HG02623 (cell line): Measurements from ENCODE around the gene KRTAP20-3.

ENCODE experiments used
- ATAC-seq: cut with Tn5 transposase; IDR thresholded peaks from one replicate; pipeline ENCODE4 v1.9.1; 2021; ENCODE audit warnings: moderate library complexity; ENCODE audit not compliant: unreplicated experiment

KRTAP20-3 gene

DNA sequence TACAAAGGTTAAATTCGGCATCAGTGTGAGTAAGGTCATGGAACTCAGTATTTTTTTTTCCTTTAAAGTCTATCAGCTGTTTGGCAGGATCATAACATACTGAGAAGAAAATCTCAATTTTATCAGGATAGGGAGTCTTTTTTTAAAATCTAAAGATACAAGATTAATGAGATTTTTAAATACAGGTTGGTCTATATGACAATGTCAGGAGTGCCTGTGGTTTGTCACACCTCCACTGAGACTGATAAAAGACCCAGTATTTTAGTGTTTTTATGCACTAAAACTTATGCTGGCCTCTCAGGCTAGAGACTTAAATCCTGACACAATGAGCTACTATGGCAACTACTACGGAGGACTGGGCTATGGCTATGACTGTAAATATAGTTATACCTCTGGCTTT is at the start of gene KRTAP20-3:
KRTAP20-3 (plus strand) TSS at position 301 of the 400 bp plus-strand sequence.
- ATAC-seq = no peak

DNA sequence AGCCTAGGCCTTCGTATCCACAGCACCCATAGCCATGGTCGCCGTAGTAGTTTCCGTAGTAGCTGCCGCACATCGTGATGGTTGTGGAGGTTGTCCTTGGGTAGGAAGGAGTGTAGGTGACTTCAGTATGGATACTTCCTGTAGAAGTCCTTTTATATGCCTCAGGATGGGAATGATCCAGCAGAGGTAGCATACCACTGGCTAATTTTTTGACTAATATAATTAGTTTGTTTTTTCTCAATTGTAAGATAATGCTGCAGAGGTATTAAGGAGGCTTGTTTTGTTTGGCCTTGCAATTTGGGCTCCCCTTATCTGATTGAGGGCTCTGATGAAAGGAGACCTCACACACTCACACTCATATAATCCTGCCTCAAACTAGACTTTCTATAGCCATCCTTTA is 43.9 kb upstream of the KRTAP20-3 start, which contains the start of gene KRTAP6-2:
KRTAP6-2 (minus strand) TSS at position 101 of the 400 bp plus-strand sequence; CDS start at position 73, 28 bp downstream.
- no peak for ATAC-seq

DNA sequence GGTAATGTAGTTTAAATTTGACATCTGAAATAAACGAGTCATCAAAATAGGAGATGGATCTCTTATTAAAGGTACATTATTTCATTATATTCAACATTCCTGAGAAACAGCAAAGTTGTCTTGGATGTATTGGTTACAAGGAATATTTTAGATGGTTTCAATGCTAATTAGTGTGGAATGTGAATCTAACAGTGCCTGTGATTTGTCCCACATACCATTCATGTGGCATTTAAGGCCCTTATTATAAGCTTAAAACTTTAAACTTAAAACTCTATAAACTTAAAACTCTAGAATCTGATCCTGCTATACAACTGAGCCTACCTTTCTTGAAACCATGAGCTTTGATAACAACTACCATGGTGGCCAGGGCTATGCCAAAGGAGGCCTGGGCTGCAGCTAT is 41.9 kb upstream of the KRTAP20-3 start, which contains the start of gene KRTAP22-1:
KRTAP22-1 (plus strand) TSS at position 301 of the 400 bp plus-strand sequence.
- ATAC-seq = no peak

DNA sequence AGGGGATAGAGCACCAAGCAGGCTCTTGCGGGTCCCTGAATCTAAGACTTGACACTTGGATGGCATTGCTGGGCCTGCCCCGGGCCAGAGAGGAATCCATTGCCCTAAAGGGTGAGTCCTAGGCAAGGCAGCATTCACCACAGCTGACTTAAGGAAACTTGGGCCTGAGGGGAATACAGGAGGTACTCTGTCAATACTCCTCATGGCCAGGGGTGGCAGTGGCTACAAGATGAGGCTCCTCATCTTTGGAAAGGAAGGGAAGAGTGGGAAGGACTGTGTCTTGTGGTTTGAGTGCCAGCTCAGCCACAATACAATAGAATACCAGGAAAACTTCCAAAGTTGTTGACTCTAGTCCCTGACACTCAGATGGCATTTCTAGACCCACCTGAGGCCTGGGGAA is 36.7 kb upstream of the KRTAP20-3 start:
- no peak for ATAC-seq

DNA sequence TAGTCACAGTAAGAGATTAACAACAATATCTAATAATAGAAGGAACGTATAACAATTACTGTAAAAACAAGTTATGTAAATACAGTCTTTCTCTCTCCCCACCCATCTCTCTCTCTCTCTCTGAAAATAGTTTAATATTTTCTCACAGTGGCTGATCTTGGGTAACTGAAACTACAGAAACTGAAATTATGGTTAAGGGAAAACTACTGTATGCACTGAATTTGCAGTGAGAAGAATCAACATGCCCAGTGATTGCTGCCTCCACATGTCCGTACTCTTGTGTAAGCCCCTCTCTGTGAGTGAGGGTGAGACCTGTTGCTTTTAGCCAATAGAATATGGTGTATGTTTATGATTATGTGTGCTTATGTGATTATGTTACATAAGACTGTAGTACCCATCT is 30.5 kb upstream of the KRTAP20-3 start:
- no peak for ATAC-seq

DNA sequence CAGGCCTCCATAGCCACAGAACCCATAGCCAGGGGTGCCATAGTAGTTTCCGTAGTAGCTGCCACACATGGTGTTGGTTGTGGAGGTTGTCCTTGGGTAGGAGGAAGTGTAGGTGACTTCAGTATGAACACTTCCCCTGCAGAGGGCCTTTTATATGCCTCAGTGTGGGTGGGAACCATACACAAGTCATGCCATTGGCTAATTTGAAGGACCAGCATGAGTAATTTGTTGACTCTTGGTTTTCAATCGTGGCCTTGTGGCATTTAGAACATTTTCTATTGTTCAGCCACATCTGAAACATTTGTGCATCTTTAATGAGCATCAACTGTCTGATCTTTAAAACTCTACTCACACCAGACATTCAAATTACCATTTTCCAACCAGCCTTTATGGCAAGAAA is 28.8 kb upstream of the KRTAP20-3 start, which contains the start of gene KRTAP6-1:
KRTAP6-1 (minus strand) TSS at position 95 of the 400 bp plus-strand sequence; CDS start at position 69, 26 bp downstream.
- ATAC-seq = no peak

DNA sequence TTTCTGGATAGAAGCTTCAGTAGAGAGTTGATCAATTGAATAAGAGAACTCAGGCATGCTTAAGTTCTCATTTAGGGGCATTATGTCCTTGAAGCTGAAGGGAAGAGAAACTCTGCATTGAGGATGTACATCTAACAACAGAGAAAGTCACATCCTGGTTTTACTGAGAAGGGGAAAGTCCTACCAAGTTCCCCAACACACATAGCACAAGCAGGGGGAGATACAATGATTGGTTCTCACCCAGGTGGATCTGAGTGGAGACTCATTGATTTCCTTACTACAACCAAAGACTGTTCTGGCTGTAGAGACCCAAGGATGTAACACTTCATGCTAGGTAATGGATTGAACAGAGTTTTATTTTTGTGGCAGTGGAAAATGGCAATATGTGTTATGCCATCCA is 27.5 kb upstream of the KRTAP20-3 start:
- ATAC-seq = no peak

DNA sequence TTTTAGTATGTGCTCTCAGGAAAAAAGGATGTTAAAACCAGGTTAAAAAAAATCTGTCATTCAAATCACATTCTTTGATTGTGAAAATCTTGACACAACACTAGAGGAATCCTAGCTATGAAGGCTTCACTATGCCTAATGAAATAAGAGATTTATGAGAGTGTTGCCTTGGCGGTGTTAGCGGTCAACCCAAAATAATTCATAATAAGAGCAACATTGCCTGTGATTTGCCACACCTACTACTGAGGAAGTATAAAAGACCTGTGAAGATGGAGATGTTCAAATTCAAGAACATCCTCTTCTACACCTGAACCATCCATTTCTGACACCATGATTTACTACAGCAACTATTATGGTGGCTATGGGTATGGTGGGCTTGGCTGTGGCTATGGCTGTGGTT is 26.5 kb upstream of the KRTAP20-3 start, which contains the start of gene KRTAP20-1:
KRTAP20-1 (plus strand) TSS at position 301 of the 400 bp plus-strand sequence; CDS start at position 331, 30 bp downstream.
- no peak for ATAC-seq

DNA sequence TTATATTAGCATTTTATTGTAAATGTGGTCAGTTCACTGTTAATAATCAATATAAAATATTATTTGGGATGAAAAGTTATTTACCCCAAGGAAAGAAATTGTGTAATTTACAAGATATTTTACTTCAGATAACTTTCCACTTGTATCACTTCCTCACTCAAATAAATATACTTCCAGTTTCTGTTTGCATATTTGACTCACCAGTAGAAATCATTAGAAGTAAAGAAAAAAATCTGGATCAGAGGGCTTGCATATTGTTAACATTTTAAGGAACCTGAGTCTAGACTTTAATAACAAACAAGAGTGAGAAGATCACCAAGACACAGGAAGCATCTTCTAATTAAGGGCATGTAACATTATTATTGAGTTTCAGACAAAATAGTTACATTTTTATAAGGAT is 22.6 kb upstream of the KRTAP20-3 start:
- ATAC-seq = no peak

DNA sequence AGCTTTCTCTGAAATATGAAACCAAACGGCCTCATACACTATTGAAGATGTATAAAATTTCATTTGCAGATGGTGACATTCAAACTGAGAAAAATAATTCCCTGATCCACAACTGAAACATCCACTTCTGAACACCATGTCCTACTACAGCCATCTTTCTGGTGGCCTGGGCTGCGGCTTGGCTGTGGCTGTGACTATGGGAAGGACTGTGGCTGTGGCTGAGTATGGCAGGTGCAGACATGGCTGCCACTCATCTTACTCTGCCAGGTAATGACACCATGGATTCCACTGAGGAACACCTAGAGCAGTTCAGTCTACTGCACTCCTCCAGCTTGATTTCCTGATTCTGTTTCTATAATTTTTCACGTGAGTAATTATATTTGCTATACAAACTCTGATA is 22.1 kb upstream of the KRTAP20-3 start, which contains the start of gene KRTAP20-4:
KRTAP20-4 (plus strand) TSS at position 106 of the 400 bp plus-strand sequence.
- no peak for ATAC-seq

DNA sequence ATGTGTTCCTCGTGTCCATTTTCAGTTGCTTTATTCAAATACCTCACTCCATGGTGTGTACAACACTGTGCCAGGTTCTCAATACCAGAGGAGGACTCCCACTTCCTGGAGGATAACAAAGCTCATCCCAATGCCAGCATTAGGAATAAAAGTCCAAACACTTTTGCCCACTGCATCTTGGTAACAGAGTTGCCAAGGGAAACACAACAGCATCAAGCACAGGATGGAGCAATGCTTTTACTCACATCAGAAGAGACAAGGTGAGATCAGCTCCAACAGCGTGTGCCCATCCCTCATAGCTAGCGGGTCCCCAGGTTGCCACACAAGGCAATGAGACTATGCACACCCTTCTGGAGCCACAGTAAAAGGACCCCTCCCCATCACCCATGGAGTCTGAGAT is 19.3 kb upstream of the KRTAP20-3 start:
- no peak for ATAC-seq

DNA sequence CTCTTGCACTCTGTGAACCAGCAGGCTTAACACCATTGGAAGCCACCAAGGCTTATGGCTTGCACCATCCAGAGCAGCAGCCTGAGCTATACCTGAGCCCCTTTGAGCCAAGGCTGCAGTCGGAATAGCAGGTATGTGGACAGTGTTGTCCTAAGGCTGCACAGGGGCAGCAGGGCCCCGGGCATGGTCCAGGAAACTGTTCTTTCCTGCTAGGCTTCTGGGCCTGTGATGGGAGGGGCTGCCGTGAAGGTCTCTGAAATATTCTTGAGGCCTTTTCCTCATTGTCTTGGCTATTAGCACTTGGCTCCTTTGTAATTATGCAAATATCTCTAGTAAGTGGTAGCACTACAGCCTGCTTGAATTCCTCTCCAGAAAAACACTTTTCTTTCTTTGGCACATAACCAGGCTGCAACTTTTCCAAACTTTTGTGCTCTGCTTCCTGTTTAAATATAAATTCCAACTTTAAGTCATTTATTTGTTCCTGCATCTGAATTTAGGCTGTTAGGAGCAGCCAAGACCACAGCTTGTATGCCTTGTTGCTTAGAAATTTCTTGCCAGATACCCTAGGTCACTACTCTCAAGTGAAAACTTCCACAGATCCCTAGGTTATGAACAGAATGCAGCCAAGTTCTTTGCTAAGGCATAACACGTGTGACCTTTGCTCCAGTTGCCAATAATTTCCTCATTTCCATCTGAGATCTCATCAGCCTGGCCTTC is 17.1 kb upstream of the KRTAP20-3 start:
- no peak for ATAC-seq

DNA sequence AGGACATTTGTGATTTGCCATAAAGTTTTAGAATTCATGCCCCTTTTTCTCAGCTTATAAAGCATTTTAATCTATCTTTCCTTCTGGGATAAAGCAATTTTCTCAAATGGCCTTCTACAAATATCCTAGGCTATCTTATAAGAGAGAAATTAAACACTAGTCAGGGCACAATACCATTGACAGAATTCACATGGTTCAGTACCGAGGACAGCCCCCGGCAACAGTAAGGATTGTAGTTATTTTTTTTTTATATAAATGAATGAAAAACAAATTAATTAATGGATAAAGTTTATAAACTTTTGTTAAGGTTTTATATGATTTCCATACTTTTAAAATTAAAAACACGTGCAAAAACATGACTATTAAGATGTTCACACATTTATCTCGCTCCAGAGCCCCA is 14.6 kb upstream of the KRTAP20-3 start:
- no peak for ATAC-seq

DNA sequence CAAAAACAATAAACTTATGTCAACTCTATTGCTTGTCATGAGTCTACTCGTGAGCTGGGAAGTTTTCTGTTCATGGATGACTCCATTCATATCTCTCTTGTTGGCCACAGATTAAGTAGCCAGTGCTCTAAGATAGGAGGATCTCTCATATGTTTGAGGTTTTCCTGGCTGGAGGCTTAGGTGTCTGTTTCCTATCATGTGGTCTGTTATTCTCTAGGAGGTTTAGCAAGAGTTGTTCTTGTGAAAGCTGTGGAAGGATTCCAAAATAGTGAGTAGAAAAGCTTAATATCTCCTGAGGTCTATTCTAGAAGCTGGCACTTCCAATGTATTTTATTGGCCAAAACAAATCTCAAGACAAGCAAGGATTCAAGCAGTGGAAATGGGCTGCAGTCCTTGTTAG is 13.5 kb upstream of the KRTAP20-3 start:
- ATAC-seq = no peak

DNA sequence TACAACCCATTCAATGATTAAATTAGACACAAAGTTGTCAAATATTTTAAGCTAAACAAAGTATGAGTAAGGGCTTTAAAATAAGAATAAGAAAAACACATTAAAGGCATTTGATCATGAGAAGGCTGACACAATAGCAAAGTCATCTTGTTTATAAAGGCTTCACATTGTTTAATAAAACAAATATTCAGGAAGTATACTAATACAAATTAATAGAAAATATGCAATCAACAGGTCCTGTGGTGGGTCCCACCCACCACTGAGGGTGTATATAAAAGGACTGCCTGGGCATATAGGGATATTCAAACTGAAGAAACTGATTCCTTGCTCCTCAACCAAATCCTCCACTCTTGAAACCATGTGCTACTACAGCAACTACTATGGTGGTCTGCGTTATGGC is 7.8 kb upstream of the KRTAP20-3 start, which contains the start of gene KRTAP20-2:
KRTAP20-2 (plus strand) TSS at position 301 of the 400 bp plus-strand sequence; CDS start at position 359, 58 bp downstream.
- ATAC-seq = no peak

DNA sequence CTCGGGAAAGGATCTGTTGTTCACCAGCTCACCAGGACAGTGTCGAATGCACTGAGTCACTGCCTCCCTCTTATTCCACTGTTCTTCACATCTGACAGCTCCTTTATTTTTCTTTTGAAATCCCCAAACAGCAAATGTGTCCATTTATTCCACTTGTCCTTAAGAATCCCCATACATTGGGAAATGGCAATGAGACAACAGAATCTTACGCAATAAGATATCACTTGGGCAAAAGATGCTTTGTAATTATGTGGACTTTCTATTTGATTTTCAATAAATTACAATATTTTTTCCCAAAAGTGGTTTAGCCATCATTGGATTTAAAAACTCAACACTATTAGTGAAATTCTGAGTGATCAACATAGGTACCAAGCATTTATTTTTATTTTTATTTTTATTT is 4.0 kb upstream of the KRTAP20-3 start:
- no peak for ATAC-seq

DNA sequence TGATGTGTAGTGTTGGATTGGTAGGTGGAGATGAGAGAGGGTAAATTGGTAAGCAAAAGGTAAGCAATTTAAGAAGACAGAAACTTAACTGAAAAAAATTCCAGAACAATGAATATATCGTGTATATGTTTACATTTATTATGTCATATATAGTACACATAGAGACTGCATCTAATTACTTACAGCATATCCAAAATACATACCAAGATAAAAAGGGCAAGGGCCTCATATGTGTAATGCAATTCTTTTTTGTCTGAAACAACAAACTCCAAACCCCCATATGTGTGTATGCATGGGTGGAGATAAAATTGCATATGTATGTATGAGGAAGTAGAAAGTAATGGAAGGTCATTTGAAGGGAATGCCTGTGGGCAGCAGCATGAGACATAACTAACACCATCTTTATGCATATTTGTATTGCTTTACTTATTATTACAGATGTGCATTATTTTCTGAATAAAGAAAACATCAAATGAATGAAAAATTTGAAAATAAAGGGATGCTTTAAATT is 4.3 kb downstream of the KRTAP20-3 start:
- ATAC-seq = no peak

DNA sequence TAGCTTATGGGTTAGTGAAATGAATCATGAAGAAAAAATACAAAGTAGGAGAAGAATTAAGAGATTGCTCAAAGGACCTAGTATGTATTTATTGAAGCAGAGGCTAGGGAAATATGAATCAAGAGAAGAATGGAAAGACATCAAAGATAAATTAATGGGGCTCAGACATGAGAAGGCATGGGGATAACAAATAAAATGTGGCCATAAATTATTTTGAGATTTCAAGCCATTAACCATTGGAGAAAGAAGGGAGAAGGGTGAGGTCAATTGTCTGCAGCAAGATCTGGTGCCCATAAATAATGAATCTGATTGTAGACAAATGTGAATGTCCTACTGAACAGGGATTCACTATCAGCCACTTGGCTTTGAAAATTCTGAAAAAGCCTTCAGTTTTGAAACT is 10.2 kb downstream of the KRTAP20-3 start:
- no peak for ATAC-seq

DNA sequence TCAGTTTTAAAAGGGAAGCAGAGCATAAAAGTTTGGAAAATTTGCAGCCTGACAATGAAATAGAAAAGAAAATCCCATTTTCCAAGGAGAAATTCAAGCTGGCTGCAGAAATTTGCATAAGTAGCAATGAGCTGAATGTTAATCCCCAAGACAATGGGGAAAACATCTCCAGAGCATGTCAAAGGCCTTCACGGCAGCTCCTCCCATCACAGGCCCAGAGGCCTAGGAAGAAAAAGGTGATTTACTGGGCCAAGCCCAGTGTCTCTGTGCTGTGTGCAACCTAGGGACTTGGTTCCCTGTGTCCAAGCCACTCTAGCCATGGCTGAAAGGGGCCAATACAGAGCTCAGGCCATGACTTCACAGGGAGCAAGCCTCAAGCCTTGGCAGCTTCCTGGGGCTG is 26.1 kb downstream of the KRTAP20-3 start:
- ATAC-seq = no peak

DNA sequence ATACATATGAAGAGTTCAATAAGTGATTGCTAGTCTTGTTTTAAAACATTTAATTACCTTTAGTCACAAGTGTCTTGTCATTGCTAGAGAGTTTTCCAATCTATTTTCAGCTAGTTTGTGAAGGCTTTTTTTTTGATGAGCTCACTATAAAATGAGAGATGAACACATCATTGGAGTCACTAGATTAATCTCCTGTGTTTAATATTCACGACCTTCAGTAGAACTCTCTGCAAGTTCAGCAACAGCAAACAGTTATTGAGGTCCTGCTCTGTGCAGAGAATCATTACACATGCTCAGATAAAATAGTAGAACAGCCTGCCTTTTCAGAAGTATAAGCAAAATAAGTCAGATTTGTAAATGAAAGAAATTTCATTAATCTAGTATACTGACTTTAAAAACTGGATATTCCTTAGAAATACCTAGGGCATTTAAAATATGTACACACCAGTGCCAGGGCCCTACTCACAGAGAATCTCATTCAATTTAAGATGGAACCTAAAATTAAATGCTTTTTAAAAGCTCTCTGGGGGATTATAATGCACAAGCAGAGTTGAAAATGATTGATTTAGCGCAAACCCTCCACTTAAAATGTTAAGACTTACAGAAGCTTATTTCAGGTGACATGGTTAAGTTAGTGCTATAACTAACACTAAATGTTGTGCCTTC is 30.5 kb downstream of the KRTAP20-3 start:
- no peak for ATAC-seq

DNA sequence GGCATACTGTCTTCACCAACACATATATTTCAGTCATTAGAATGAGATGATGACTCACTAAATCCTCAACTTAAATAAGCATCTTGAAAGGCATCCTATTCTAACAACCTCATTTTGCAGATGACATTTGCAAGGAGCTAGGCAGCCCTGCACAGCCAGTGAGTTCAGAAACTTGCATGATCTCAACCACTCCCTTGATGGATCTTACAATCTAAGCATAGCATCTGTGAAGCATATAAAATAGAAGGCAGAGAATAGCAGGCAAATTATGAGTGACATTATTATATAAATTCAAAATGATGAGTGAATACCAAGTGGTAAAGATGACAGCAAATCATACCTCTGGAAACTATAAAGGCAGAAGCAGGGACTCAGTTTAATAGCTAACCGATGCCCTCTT is 31.6 kb downstream of the KRTAP20-3 start:
- no peak for ATAC-seq

DNA sequence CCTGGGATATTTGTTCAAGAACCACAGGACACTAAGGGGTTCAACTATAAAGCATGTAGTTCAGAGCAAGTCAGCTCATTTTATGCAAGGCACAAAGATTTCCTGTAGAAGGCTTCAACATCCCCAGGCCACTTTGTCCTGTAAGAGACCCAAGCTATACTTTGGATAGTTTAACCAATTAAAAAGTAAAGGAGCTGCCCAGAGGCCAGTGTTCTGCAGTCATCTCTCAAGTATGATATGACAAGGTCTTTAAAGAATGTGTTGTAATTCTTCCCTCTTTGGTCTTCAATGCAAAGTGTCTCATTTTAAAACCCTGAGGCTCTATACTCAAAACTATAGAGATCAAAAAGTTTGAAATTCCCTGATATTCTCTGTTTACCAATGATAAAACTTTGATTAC is 34.1 kb downstream of the KRTAP20-3 start:
- ATAC-seq = no peak
